ENCODE measurements around the gene CIRBP.
"Not testable (repeated sequence)": the region's sequence is repeated elsewhere in the genome, so short reads cannot be mapped to it uniquely, and the experiment has no call there.

The CIRBP gene

DNA sequence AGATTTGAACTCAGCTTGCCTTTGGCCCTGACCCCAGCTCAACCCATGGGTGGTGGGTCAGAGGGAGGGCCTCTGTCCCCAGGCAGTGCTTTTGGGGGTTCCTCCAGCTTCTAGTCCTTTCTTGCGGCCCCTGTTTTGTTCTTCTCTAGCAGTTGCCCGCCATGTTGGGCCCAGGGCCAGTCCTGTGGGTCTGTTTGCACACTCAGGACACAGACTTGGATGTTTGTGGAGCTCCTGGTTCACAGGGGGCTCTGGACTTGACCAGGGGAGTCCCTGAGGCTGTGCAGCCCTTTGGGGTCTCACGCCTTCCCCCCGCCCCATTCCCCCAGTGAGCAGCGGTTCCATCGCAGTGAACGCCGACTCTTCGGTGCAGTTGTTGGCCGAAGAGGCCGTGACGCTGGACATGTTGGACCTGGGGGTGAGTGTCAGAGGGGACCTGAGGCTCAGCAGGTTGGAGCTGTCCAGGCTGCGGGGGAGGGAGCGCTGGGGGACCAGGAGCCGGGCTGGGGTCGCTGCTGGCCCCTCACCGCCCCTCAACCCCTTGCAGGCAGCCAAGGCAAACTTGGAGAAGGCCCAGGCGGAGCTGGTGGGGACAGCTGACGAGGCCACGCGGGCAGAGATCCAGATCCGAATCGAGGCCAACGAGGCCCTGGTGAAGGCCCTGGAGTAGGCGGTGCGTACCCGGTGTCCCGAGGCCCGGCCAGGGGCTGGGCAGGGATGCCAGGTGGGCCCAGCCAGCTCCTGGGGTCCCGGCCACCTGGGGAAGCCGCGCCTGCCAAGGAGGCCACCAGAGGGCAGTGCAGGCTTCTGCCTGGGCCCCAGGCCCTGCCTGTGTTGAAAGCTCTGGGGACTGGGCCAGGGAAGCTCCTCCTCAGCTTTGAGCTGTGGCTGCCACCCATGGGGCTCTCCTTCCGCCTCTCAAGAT is 25.1 kb upstream of the CIRBP start:
- peak in 1 of 3 experiments; percentile 76 for DNase-seq (ENCODE audit: low read depth in 2 of 3, low spot score in 2 of 3)

DNA sequence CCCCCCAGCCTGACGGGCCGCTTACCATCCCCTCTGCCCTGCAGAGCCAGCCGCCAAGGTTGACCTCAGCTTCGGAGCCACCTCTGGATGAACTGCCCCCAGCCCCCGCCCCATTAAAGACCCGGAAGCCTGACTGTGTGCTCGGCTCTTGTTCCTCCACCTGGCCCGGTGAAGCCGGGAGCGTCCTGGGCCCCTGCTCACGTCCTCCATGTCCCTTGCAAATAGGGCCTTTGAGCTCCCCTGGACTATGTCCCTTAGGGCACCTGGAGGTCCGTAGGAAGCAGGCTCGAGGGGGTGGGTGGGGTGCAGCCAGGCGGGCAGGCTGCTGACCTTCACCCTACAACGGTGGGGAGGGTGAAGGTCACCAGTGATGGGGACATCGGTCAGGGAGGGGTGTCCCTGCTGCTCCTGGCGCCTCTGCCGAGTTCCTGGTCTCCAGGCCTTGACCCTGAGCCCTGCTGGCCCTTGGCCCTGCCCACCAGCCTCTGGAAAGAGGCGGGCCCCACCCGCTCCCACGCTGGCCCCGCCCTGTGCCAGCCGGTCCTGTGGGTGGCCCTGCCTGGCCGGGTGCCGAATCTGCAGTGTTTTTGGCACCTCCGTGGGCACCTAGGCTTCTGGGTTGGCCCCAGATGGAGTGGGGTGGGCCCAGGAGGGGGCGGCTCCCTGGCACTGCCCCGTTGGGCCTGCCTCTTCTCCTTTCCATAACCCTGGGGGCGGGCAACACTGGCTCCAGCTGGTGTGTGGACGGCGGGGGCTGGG is 24.3 kb upstream of the CIRBP start:
- no peak for DNase-seq (ENCODE audit: low read depth in 2 of 3, low spot score in 2 of 3)

DNA sequence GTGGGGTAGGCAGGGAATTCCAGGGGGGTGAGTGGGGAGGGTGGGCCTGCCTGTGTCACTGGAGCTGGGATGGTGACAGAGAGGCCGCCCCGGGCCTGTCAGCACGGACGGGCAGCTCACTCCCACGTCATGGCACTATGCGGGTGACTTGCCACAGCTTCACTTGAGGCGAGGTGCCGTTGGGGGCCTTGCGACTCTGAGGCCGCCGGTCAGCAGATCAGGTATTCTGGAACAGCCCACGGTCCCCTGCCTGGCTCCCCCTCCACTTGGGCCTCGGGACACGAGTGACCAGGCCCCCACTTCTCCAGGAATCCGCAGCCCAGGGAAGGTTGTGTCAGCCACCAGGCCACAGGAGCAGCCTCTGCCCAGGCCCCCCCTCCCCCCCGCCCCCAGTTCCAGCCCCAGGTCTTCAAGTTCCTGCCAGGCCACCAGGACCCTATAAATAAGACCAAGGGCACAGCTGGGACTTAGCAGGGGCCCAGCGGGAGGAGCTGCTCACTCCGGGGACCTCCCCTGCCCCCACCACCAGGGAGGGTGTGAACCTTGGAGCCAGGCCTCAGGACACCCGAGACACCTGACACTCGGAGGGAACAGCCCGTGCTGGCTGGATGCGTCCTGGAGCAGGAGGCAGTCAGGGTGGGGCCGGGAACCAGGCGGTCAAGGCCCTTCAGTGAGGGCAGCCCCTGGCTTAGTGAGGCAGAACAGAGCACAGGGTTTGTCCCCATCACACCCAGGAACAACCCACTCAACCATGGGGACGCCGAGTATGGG is 23.5 kb upstream of the CIRBP start:
- DNase-seq (ENCODE audit: low read depth in 2 of 3, low spot score in 2 of 3) = no peak

DNA sequence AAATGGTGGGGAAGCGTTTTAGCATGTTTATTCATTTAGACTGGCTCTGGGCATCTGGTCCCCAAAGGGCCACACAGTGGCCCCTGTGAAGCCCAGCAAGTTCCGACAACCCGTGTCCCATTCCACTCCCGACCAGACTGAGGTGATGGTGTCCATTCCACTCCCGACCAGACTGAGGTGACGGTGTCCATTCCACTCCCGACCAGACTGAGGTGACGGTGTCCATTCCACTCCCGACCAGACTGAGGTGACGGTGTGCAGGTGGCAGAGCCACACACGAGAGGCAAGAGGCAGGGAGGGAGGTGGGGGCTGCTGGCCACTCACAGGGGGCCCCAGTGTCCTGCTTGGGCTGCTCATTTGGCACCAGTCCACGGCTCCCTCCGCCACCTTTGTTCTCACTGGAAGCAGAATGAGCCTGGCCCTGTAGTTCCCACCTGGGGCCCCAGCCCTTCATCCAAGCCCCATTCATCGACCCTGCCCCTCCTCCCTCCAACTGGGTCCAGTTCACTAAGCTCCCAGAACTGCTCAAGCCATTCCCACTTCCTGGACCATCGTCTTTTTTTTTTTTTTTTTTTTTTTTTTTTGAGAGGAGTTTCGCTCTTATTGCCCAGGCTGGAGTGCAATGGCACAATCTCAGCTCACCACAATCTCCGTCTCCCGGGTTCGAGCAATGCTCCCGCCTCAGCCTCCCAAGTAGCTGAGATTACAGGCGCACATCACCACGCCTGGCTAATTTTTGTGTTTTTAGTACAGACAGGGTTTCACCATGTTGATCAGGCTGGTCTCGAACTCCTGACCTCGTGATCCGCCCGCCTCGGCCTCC is 22.7 kb upstream of the CIRBP start:
- not testable (repeated sequence) for DNase-seq (ENCODE audit: low read depth in 2 of 3, low spot score in 2 of 3)

DNA sequence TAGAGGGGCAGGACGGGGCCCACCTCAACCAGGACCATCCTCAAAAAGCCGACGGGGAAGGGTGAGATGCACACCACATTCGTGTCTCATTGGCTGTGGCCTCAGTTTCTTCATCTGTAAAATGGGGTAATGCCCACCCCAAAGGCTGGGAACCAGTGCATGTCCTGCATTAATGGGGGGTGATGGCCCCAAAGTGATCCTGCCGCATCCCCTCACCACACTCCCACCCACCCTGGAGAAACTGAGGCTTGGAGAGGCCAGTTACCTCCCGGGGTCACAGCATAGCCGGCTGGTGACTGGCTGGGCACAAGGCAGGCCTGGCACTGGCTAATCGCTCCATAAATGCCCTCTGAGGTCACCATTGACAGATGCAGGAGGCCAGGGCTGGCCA is 21.4 kb upstream of the CIRBP start:
- no peak for DNase-seq (ENCODE audit: low read depth in 2 of 3, low spot score in 2 of 3)

DNA sequence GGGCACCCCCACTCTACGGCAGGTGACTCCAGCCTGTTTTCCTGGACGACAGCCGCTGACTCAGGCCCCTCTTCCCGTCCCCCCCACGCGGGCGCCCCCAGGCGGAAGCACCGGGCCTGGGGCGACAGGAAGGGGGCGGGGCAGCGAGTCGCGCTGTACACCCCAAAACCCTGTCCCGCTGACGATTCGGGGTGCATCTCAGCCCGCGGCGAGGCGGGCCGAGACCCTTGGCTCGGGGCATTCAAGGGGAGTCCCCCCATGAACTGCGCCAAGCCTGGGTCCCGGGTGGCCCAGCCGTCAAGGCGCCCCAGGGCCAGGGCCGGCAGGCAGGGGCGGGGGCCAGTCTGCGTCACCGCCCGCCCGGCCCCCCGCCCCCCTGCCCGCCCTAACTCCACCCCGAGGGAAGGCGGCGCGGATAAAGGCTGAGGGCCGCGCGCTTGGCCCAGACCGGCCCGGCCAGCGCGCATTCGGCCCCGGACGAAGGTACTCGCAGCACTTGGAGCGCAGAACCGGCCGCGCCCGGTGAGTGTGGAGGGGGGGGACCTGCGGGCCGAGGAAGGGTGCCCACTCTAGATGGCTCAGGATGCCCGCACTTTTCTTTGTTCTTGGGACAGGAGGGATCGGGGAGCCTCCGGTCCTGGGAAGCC is 20.9 kb upstream of the CIRBP start, which contains the start of gene MIDN:
MIDN (plus strand) TSS at position 445 of the 647 bp plus-strand sequence. CDS start 1,714 bp downstream, outside the sequence.
- DNase-seq (ENCODE audit: low read depth in 2 of 3, low spot score in 2 of 3) = peak in 1 of 3 experiments; percentile 57

DNA sequence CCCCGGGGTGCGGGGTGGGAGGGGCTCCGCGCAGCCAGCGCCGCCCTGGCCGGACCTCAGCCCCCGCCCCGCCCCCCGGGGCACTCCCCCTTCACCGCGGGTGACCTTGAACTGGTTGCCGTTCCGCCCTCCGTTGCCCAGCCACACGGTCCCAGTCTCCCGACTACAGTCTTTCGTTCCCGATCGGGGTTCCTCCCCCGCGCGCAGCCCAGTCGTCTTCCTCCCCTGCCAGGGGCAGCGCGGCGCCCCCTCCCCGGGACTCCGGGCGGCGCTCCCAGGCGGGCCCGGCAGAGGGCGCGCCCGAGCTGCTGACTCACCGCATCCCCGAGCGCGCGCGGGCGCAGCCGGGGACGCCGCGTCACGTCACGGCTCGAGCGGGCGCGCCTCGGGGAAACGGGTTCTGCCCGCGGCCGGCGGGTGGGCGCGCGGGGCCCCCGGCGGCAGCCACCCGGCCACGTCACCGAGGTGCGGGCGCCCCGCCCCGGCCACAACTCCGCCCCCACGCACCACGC is 20.3 kb upstream of the CIRBP start:
- DNase-seq (ENCODE audit: low read depth in 2 of 3, low spot score in 2 of 3) = peak in 1 of 3 experiments; percentile 75

DNA sequence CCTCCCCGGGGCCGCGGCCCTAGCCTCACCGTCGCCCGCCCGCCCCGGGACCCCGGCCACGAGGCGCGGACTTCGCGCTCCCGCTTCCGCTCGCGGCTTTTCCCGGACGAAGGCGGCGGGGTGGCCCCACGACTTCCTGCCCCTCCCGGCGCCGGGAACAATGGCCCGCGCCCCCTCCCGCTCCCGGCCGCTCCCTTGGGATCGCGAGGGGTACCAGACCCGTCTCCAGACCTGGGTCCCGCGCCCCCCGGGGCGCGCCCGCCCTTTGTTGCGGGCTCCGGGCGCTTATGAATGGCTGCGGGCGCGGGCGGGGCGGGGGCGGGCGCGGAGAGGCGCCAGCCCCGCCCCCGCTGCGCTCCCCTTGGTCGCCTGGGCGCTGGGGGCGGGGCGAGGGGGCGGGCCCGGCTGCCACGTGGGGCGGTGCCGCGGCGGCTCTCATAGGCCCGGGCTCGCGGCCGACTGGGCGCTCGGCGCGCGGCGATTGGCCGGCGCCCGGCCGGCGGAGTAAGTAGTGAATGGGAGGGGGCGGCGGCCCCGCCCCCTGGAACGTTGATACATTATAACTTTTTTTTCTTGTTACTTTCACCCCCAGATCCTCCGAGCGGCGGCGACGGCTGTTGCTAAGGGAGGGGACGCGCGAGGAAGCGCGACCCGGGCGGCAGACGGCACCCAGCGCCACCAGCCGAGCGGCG is 19.7 kb upstream of the CIRBP start:
- peak in 1 of 3 experiments; percentile 94 for DNase-seq (ENCODE audit: low read depth in 2 of 3, low spot score in 2 of 3)

DNA sequence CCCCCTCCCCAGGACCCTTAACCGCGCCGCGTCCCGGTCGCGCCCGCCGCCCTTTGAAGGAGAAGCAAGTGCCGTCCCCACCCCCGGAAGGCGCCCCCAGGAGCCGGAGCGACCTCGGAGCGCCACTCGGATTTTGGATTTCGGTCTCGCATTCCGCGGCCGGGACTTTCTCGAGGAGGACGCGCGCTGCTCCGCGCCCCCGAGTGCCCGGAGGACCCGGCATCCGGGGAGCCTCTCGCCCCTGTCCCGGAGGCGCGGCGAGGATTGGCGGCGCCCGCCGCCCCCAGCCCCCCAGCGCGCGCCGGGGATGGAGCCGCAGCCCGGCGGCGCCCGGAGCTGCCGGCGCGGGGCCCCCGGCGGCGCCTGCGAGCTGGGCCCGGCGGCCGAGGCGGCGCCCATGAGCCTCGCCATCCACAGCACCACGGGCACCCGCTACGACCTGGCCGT is 19.1 kb upstream of the CIRBP start:
- no peak for DNase-seq (ENCODE audit: low read depth in 2 of 3, low spot score in 2 of 3)

DNA sequence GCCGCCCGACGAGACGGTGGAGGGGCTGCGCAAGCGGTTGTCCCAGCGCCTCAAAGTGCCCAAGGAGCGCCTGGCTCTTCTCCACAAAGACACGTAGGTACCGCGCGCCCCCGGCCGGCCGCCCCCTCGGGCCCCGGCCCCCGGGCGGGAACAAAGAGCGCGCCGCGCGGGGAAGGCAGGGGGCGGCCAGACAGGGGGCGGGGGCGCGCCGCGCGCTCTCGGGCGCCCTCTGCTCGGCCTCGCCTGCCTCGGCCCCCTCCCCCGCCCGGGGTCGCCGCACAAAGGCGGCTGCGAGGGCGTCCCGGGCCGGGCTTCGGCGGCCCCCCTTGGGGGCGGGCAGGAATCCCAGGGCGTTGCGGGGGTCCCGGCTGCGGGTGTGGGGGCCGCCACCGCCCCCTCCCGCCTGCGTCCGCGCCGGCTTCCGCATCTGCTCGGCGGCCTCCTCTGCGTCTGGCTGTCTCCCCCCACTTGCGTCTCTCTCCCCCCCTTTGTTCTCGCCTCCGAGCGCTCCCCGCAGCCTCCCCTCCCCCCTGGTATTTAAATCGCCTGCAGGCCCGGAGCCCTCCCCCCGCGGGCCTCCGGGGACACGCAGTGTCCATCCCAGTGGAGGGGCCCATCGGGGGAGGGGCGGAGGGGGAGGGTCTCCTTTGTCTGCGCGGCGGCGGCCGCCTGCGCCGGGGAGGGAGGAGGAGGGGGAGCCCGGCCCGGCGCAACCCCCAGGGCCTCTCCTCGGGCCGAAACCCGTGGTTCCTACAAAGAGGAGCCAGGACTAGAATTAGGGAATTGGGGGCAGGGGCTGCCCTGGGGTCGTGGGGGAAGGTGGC is 18.5 kb upstream of the CIRBP start:
- no peak for DNase-seq (ENCODE audit: low read depth in 2 of 3, low spot score in 2 of 3)

DNA sequence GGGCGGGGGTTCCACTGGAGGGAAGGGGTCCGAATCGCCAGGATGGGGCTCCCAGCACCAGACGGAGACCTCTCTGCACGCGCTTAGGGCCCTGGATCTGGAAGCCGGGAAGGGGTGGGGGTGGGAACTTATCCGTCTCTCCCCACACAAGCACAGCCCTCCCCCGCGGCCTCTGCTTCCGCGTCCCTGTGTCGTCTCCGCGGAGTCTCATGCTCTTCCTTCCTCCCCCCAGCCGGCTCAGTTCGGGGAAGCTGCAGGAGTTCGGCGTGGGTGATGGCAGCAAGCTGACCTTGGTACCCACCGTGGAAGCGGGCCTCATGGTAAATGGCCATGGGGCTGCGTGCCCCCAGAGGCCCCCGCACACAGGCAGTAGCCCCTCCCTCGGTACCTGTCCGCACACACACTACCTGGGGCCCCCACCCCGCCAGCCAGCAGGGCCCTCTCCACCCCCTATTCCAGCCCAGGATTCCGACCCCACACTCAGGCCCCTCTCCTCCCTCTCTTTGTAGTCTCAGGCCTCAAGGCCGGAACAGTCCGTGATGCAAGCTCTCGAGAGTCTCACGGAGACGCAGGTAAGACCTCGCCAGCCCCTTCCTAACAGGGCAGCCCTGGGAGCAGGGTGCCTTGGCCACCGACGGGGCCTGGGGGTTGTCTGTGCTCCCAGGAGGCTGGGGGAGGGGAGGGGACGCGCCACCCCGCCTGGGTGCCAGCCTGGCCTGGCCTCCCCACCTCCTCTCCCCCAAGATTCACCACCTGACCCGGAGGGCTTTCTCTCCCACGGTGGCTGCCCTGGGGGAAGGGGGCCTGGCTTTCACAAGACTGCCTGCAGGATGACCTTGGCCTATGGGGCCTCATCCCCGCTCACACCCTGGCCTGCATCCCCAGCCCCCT is 17.6 kb upstream of the CIRBP start:
- DNase-seq (ENCODE audit: low read depth in 2 of 3, low spot score in 2 of 3) = no peak

DNA sequence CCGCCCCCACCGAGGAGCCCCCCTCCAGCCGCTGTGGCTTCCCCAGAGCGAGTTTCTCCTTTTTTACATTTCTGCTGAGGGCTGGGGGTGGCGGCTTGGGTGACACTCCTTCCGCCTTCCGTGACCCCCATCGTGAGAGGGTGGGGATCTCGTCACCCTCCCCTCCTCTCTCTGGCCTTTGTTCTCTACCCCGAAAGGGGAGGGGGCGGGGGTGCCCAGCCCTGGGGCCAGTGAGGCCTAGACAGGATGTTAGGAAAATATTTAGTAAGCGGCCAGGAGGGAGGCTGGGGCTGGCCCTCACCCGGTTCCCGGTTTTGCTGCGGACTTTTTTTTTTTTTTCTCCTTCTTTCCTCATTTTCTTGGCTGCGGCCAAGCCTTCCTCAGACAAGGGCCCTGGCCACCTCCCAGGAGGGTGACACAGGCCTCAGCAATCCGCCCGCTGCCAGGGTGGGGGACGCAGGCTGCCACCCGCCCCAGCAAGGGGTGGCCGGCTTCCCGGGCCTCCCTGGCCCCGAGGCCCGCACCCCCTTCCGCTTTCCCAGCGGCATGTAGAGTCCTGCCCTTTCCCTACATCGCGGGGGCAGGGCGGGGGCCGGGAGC is 16.8 kb upstream of the CIRBP start:
- peak in 1 of 3 experiments; percentile 56 for DNase-seq (ENCODE audit: low read depth in 2 of 3, low spot score in 2 of 3)

DNA sequence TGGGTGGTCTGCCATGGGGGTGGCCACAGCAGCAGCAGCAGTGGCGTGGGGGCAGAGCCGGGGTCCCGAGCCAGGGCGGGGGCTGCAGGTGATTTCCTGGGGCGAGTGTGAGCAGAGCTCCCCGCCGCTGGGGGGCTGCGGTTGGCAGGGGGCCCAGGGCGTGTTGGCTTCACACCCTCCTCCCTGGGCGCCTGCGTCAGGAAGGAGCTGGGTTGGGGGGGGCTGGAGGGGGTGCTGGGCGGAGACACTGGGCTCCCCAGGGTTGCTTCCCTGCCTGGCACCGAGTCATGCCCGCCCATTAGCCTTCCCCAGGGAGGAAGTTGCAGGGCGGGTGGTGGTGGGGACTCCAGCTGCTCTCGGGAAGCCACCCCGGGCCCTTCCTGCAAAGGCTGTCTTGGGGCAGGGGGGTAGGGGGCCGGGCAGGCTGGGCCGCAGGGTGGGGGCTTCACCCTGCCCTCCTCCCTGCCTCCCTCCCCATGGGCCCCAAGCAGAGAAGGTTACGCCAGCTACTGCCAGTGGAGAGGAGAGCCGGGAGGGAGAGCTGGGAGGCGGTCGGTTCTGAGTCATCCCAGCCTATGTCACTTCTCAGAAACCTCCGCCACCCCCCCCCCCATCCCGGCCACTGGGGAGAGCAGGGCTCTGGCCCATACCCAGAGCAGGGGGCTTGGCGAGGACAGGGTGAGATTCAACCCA is 16.2 kb upstream of the CIRBP start:
- DNase-seq (ENCODE audit: low read depth in 2 of 3, low spot score in 2 of 3) = peak in 1 of 3 experiments; percentile 61

DNA sequence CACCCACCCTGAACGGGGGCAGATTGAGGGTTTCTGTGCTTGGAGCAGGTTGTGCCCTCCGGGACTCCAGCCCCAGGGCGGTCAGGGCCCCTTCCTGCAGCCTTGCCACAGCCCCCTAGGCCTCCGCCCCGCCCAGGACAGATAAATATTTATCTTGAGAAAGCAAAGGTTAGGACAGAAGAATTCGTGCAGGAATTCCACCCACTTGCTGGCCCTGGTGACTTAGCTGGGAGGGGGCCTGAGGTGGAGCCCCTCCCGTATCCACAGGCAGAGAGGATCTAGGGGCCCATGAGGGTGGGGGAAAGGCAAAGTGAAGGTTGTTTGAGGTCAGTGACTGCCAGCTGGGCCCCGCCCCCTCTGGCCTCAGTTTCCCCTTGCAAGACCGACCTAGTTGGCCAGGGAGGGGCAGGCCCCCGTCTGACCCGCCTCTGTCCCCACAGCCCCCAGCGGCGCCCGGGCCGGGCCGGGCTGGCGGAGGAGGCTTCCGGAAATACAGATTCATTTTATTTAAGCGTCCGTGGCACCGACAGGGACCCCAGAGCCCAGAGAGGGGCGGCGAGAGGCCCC is 15.5 kb upstream of the CIRBP start:
- no peak for DNase-seq (ENCODE audit: low read depth in 2 of 3, low spot score in 2 of 3)

DNA sequence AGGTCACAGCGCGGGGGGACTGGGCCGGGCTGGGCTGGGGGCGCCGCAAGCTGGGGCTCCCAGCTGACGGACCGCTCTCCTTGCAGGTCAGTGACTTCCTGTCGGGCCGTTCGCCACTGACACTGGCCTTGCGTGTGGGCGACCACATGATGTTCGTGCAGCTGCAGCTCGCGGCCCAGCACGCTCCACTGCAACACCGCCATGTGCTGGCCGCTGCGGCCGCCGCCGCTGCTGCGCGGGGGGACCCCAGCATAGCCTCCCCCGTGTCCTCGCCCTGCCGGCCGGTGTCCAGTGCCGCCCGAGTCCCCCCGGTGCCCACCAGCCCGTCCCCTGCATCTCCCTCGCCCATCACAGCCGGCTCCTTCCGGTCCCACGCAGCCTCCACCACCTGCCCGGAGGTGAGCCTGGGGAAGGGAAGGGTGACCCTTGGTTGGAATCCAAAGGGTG is 15.0 kb upstream of the CIRBP start:
- no peak for DNase-seq (ENCODE audit: low read depth in 2 of 3, low spot score in 2 of 3)
